Adipose tissue (tissue), 3 donors: ENCODE results near the gene SPATA13. TPM values are rescaled to one million over a fixed set of nuclear protein-coding genes. Genes with fewer than 3 reads are reported as not detected.
"Not testable (repeated sequence)": the region's sequence is repeated elsewhere in the genome, so short reads cannot be mapped to it uniquely, and the experiment has no call there.

Source experiments
- H3K27ac ChIP-seq: one replicate; pipeline ENCODE4 v1.5.1; 2013; ENCODE audit warnings: low read depth, low read length
- WGBS, 3 donors: extraction: QIAGEN DNeasy Blood & Tissue Kit; methylation state at CpG; one replicate each; pipeline ENCODE4 v1.1.7; 2013; 5-methylcytosine and 5-hydroxymethylcytosine counted together
- polyA plus RNA-seq, 3 donors: library from polyadenylated mRNA; stranded (reverse); fragments of 200-250 nt; gene quantifications; one replicate each; pipeline ENCODE4 v1.2.3, GENCODE V29; 2013
- donor health status: healthy with polysubstance abuse.
- donor health status: Bipolar disorder and iron deficiency.
- donor health status: healthy.

The SPATA13 gene
- polyA plus RNA-seq, 3 donors = 6.4 to 15.3 (median 9.7) TPM

DNA sequence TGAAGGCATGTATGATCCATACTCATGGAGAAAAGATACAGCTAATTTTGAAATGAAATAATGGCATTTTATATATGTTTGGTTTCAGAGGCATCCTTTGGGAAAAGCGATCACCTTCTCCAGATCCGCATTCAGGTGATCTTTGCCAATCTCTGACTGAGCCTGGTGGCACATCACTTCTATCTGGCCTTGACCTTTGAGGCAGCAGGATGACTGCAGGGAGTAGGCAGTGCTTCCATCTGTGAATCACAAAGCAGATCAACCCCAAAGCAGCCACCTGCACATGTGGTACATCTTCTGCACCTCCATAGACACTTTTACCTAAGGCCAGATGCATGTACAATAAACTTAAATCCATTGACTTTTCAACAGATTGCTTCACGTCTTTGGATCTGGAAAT is 53.4 kb downstream of the SPATA13 start:
- no peak overlapping the region for H3K27ac ChIP-seq
- WGBS, 3 donors = 91 to 99% (median 94%) methylated on average over 3 of the region's 3 CpGs

DNA sequence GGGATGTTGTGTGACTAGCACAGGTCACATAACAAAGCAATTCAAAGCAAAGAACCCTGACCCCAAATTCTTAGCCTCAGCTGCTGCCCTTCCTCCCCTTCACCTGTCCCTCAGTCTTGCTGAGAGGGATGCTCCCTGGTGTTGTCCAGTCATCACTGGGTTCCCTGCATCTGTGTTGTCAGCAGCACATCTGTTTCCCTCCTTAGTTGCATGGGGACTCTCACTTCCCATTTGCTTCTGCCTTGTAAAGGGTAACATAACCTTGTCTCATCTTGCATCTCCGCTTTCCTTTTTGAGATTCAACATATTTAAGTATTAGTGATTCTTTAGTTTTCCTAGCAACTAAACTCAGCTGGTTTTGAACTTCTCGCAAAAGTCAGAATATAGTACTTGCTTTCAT is 54.0 kb downstream of the SPATA13 start:
- H3K27ac ChIP-seq = no peak overlapping the region
- WGBS, 3 donors = 91 to 95% (median 91%) methylated on average over 2 of the region's 2 CpGs

DNA sequence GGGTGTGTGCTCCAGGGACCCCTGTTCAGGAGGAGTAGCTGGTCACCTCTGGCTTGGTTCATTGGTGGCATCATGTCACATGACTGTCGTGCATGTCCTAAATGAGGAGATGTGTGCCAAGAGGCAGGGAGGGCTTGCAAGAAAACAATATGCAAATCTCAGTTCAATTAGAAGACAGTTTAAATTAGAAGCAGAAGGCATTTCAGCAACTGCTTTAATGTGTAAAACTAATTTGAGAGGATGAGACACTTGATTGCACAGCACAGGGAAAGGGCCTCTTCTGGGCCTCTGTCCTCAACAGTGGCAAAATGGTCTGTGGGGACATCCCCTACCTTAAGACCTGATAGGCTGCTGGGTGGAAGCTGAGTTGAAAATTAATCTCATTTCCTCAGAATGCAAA is 54.6 kb downstream of the SPATA13 start:
- 50 to 72% (median 65%) methylated on average over 1 of the region's 1 CpG for WGBS, 3 donors

DNA sequence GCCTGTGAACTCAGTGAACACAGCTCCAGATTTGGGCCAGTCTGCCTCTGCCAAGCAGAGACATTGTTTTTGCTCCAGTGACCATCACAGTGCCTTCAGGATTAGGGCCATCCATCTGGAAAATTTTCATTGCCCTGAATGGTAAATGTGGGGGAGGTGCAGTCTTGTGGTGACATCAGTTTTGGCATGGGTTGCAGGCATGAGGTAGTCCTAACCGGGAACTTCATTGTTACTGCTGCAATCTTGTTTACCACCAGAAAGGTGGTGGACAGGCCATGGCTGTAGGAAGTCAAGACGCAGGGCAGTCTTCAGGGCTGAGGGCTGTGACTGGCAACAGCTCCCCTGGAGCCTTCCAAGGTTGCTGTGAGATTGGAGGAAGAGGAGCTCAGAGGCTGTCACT is 55.2 kb downstream of the SPATA13 start:
- H3K27ac ChIP-seq = no peak overlapping the region
- 19 to 46% (median 42%) methylated on average over 2 of the region's 2 CpGs for WGBS, 3 donors

More for the DNA sequence above, 54.6 kb downstream of the SPATA13 start:
- no peak overlapping the region for H3K27ac ChIP-seq

DNA sequence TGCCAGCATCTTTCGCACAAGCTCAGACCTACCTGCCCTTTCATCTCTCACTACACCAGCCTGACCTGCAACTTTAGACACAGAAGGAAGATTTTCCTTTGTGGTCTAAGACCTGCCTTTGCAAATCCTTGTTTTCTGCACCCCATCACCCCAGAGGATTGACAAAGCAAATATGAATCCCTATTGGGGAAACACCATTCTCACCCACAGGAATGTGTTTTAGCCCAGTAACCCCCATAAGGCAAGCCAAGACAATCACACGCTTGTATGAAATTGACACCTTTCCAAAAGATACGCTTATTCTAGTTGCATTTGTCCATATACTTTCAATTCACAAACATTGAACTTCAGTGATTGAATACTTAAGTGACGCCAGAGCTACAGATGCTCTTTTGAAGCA is 55.7 kb downstream of the SPATA13 start:
- no peak overlapping the region for H3K27ac ChIP-seq

DNA sequence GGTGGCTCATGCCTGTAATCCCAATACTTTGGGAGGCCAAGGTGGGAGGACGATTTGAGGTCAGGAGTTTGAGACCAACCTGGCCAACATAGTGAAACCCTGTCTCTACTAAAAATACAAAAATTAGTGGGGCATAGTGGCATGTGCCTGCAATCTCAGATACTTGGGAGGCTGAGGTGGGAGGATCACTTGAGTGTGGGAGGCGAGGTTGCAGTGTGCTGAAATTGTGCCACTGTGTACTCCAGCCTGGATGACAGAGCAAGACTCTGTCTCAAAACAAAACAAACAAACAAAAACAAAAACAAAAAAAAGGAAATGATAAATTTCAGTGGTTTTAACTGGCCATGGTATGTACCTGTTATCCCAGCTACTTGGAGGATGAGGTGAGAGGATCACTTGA is 56.3 kb downstream of the SPATA13 start:
- not testable (repeated sequence) for H3K27ac ChIP-seq
- WGBS, 3 donors = 91 to 100% (median 94%) methylated on average over 2 of the region's 2 CpGs

More for the DNA sequence above, 55.7 kb downstream of the SPATA13 start:
- 86 to 97% (median 91%) methylated on average over 4 of the region's 4 CpGs for WGBS, 3 donors

DNA sequence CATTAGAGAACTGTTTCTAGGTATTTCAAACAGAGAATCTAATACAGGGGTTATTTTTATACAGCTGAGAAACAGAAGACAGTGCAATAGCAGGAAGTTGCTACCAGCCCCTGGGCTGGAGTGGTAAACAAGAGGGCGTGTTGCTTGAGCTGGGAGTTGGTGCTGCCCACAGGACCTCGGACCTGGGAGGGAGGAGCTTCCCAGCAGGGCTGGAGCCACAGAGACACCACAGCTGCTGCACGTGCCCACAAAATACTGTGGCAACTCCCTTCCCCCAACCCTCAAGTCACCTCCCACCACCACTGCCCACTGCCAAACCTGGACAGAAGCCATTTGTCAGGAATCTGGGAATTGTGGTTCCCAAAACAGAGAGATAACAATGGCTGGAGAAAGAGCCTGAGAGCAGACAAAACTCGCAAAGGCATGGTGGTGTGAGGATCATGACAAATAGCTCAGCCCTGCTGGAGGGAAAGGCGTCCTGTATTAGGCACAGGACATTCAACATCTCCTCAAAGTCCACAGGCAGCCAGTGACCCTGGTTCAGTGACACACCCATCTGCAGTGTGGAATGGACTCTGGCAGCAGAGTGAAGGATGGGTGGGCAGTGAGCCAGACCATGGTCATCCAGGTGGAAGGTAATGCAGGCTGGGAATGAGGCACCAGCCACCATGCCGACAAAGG is 57.2 kb downstream of the SPATA13 start:
- no peak overlapping the region for H3K27ac ChIP-seq
- WGBS, 3 donors = 47 to 56% (median 54%) methylated on average over 6 of the region's 6 CpGs

DNA sequence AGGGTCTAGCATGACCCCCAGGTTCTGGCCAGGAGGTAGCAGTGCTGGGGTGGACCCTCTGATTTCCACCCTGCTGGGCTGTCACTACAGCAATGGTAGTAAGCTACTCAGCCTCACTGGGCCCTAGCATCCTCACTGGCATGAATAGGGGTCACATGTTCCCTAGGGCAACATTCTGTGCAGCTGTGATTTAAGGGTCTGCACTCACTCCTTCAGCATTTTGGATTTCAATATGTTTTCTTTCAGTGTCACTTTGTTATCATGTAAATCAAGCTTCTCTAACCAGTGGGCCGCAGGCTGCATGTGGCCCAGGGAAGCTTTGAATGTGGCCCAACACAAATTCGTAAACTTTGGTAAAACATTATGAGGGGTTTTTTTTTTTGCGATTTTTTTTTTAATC is 57.8 kb downstream of the SPATA13 start:
- 73 to 88% (median 82%) methylated on average over 3 of the region's 3 CpGs for WGBS, 3 donors
- no peak overlapping the region for H3K27ac ChIP-seq

DNA sequence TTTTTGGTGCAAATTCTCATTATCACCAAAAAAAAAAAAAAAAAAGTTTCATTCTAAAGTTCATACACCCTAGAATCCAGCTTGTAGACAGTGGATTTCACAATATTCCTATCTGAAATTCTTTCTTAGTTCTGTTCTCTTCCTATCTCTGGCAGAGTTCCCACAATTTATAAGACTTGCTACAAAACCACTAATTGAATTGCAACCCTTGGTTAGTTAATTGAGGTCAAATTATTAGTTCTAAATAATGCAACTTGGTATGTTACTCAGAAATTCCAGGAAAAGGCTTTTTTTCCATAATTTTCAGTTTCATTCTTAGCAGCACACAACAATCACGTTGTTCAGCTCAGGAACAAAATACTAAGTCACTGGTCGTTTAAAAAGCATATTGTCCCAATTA is 58.5 kb downstream of the SPATA13 start:
- no peak overlapping the region for H3K27ac ChIP-seq
- WGBS, 3 donors = 38 to 59% (median 49%) methylated on average over 2 of the region's 2 CpGs

DNA sequence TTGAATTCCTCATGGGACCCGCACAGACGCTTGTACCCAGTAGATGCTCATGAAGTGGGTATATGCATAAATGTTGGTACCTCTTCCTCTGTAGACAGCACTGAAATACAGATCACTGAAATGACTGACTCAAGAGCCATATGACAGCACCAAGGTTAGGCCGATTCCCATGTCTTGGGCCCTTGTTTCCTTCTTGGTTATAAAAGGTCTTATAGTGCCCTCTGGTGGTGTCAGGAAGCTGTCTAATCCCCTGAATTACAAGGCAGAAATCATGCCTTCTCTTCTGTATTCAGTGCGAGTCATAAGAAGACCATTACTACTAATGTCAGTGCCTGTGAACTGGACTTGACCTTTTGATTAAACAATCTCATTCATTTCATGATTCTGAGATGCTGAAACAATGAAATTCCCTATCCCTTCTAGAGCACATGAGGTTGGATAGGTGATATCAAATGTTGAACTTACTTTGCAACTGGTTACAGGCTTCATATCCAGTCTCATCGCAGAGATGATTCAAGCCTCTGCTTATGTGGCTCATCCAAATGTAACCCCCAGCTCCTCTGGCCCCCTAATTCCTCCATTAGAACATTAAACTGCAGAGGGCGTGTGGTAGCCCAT is 59.7 kb downstream of the SPATA13 start:
- 40 to 62% (median 61%) methylated on average over 6 of the region's 6 CpGs for WGBS, 3 donors
- no peak overlapping the region for H3K27ac ChIP-seq

DNA sequence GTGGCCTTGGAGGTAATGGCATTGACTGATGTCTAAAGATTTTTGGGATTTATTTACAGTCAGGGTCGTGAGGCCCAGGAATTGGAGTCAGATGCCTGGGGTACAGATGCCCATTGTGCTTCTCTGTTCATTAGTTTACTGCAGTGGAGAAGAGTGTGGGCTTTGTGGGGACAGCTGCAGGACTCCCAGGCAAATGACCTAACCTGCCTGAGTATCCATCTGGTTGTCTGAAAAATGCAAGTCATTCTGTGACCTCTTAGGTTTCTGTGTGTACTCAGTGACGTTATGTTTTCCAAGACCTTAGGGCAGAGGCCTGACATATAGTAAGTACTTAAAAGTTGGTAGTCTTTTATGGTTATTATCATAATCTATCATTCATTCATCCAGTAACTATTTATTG is 60.5 kb downstream of the SPATA13 start:
- H3K27ac ChIP-seq = no peak overlapping the region
- WGBS, 3 donors = 28 to 72% (median 72%) methylated on average over 2 of the region's 2 CpGs

DNA sequence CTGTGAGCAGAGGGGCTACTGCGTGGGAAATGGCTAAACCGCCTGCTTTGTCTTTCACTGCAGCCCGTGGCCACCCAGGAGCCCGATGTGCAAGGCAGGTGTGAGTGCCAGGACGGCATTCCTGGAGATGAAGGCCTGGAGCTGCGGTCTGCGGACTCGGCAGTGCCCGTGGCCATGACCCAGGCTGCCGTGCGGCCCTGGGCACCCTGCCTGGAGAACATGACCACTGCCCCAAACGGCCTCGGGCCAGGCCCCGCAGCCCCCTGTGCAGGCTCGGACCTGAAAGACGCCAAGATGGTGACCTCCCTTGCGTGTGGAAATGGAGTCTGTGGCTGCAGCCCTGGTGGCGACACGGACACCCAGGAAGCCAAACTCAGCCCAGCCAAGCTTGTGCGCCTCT is 62.2 kb downstream of the SPATA13 start:
- no peak overlapping the region for H3K27ac ChIP-seq
- 64 to 95% (median 92%) methylated on average over 20 of the region's 20 CpGs for WGBS, 3 donors

DNA sequence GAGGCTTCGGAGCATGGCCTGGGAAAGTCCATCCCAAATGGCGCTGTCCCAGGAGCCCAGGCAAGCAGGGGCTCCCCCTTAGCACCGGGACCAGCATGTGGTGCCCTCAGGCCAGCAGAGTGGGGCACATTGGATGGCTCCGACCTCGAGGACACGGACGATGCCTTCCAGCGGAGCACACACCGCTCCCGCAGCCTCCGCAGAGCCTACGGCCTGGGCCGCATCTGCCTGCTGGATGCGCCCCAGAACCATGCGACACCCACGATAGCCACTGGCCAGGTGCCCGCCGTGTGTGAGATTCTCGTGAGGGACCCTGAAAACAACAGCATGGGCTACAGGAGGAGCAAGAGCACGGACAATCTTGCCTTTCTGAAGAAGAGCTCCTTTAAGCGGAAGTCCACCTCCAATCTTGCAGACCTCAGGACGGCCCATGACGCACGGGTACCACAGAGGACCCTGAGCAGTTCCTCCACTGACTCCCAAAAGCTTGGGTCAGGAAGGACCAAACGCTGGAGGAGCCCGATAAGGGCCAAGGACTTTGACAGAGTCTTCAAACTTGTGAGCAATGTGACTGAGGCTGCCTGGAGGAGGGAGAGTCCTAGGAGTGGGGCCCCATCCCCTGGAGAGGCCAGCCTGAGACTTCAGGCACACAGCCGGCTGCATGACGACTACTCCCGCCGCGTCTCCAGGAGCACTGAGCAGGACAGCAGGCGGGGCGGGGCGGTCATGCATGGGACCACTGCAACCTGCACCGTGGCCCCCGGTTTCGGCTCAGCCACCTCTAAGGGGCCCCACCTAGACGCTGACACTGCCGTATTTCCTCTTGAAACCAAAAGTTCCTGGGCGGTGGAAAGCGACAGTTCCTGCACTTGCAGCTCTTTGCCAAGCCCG is 63.1 kb downstream of the SPATA13 start:
- WGBS, 3 donors = 79 to 82% (median 81%) methylated on average over 38 to 42 of the region's 42 CpGs
- no peak overlapping the region for H3K27ac ChIP-seq

DNA sequence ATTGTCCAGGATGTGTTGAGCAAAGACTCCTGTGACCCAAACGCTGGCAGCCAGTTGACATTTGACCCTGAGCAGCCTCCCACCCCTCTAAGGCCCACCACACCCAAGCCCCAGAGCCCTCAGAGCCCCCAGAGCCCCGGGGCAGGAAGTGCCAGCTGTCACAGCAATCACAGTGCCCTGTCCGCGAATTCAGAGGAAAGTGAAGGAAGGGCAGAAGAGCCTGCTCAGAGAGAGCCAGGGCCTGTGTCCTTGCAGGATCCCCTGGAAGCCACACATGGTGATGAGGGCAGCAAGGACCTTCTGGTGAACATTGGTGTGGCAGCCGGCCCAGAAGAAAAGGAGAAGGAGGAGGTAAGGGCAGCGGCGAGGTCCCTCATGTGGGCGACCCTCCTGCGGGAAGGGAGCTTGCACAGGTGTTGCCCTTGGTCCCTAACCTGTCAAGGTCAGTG is 63.7 kb downstream of the SPATA13 start:
- H3K27ac ChIP-seq = no peak overlapping the region
- WGBS, 3 donors = 42 to 62% (median 60%) methylated on average over 9 of the region's 9 CpGs

DNA sequence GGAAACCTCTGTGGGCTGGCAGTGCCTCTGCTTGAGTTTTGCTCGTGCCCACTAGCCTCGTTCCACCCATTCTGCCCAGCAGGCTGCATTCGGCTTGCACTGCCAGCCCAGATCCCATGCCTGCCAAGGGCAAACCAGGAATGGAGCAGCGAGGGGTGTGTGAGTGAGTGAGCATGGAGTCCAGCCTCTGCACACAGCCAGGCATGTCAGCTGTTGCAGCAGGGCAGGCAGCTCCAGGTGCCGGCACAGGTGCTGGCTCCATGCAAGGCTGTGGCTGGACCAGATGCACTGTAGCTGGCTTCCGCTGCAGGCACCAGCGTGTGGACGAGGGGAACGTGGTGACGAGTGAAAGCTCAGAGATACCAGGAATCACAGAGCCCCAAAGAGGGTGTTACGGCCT is 64.5 kb downstream of the SPATA13 start:
- no peak overlapping the region for H3K27ac ChIP-seq
- WGBS, 3 donors = 67 to 92% (median 90%) methylated on average over 11 of the region's 11 CpGs

DNA sequence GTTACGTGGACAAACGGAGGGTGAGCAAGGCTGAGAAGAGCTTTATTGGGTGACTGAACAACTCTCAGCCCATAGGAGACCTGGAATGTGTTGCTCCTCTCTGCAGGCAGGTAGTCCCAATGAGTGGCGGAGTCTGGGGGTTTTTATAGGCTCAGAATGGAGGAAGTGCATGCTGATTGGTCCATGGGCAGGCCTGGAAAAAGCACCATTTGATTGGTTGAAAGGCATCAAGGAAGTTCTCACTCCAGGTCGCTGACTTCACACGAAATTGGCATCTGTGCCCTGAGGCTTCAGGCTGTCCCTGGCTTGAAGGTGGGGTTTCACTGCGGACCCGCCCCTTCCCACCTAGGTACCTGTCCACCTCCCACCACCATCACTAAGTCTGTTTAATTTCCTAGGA is 65.4 kb downstream of the SPATA13 start:
- 91 to 96% (median 95%) methylated on average over 7 of the region's 7 CpGs for WGBS, 3 donors
- H3K27ac ChIP-seq = no peak overlapping the region

DNA sequence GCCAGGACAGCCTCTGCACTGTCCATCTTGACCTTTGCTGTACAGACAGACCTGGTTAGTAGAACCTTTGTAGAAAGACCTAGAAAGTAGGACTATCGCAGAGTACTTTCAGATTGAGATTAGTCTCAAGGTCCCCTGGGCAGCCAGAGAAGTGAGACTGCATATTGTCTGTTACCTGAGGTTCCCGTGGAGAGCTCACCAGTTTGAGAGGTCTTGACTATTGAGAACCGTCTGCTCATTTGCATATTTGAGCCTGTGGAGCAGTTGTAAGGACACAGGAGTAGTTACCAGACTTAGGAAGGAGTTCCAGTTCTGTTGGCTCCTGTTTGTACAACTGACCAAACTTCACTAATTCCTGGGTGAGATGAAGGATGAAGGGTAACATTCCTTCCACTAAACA is 66.2 kb downstream of the SPATA13 start:
- whole genome bisulfite sequencing, 3 donors = 49 to 80% (median 66%) methylated on average over 3 of the region's 3 CpGs
- no peak overlapping the region for H3K27ac ChIP-seq

DNA sequence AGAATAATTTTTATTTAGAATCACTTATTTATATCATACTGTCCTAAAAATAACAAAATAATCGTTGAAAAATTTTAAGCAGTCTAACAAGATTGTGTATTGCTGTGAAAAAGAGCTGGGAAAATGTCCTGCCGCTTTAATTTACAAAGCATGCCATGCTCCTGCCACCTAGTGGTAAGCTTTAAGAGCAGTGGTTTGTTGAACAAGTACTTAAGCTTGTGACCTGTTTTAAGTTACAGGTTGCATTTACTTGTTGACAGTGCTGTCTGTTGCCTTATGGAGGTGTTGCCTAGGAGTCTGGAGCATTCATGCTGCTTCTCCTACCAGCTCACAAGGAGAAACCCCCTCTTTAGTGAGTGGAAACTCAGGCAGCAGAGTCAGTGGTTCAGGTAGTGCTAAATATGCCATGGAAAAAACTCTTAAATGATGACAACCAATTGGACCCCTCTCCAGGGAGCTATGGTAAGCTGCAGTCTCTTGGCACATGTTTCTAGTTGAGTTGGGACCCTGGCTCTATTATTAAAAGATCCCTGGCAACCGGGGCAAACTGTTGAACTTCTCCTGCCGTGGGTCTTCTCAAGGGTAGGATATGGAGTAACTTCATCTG is 68.4 kb downstream of the SPATA13 start:
- 33 to 37% (median 36%) methylated on average over 4 of the region's 4 CpGs for WGBS, 3 donors
- H3K27ac ChIP-seq = no peak overlapping the region
